Stimulated activated naive CD8-positive, alpha-beta T cell treated with anti-CD3 and anti-CD28 coated beads, Interleukin-15, amount 100 ng/mL, for 72 hours (primary cell): ENCODE data around the gene RBM18.

Experiments
- ATAC-seq: fragments of 150-1000 bp; cut with Tn5 transposase; 2 replicates; pipeline ENCODE4 v1.10.0; 2021; ENCODE audit warnings: mild to moderate bottlenecking, moderate library complexity
- DNase-seq, 2 donors: peaks; one replicate each; pipeline ENCODE4 v3.0.0; 2021 to 2022
- H3K27ac Mint-ChIP-seq, 2 donors: one replicate each; pipeline ENCODE4 v1.8.0; 2022; ENCODE audit warnings: mild to moderate bottlenecking in 2 of 2, mixed read lengths in 2 of 2, moderate library complexity in 2 of 2
- H3K27me3 Mint-ChIP-seq: one replicate; pipeline ENCODE4 v1.8.0; 2022; ENCODE audit warnings: mixed read lengths
- H3K4me1 Mint-ChIP-seq: one replicate; pipeline ENCODE4 v1.8.0; 2022; ENCODE audit warnings: mild to moderate bottlenecking, mixed read lengths
- H3K4me3 Mint-ChIP-seq, 2 donors: one replicate each; pipeline ENCODE4 v1.8.0; 2022; ENCODE audit warnings: mild to moderate bottlenecking in 2 of 2, mixed read lengths in 2 of 2, moderate library complexity in 1 of 2
- H3K9me3 Mint-ChIP-seq, 2 donors: one replicate each; pipeline ENCODE4 v1.8.0; 2022; ENCODE audit warnings: mixed read lengths in 2 of 2

The RBM18 gene, protein sequence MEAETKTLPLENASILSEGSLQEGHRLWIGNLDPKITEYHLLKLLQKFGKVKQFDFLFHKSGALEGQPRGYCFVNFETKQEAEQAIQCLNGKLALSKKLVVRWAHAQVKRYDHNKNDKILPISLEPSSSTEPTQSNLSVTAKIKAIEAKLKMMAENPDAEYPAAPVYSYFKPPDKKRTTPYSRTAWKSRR

GRCh38 chr9:122264360-122265148, at the start of gene RBM18, which contains the start of gene MRRF:
Gene RBM18, minus strand, starts transcription at chr9:122264840. Its CDS starts 3,348 bp downstream, at chr9:122261492.
Gene MRRF, plus strand, starts transcription at chr9:122264882. Its CDS starts 6,010 bp downstream, at chr9:122270892.
- ATAC-seq (peak; percentile 95), DNase-seq (peak; percentile 89 to 91)
- H3K4me1 Mint-ChIP-seq: peaks cover 43% of the 10 kb centered on the region
- peak within 1 kb of the TSS; percentile 100 for H3K27ac Mint-ChIP-seq
- H3K9me3 Mint-ChIP-seq: no peaks in the 10 kb centered on the region
- no peaks in the 10 kb centered on the region for H3K27me3 Mint-ChIP-seq
- peak within 1 kb of the TSS; percentile 97 to 99 for H3K4me3 Mint-ChIP-seq

GRCh38 chr9:122314165-122314564, 49.5 kb upstream of the RBM18 start:
- Mint-ChIP-seq H3K4me3 (no peak overlapping the region), H3K4me1 (no peaks in the 10 kb centered on the region), H3K9me3 (no peaks in the 10 kb centered on the region), H3K27ac (no peak overlapping the region), H3K27me3 (no peaks in the 10 kb centered on the region)
- ATAC-seq: no peak
- DNase-seq: no peak

DNA sequence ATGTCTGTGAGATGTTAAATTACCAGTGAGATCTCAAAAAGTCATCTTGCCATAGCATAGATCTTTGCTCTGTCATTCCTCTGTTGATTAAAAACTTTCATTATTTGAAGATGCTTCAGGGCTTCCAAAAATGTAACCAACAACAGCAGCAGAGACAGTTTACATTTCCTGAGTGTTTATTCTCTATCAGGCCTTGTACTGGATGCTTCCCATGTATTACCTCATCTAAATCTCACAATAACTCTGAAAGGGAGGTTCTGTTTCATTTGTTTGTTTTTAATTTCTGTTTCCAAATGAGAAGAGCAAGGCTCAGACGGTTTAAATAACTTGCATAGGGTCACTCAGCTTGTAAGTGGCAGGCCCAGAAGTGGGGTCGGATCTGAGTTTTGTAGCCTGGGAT, 45.2 kb upstream of the RBM18 start:
- H3K27me3 Mint-ChIP-seq: no peaks in the 10 kb centered on the region
- H3K4me1 Mint-ChIP-seq: no peaks in the 10 kb centered on the region
- no peak for ATAC-seq
- H3K9me3 Mint-ChIP-seq: no peaks in the 10 kb centered on the region
- H3K4me3 Mint-ChIP-seq: no peak overlapping the region
- no peak for DNase-seq
- H3K27ac Mint-ChIP-seq: peak overlapping the region in 1 of 2 donors; percentile 5

DNA sequence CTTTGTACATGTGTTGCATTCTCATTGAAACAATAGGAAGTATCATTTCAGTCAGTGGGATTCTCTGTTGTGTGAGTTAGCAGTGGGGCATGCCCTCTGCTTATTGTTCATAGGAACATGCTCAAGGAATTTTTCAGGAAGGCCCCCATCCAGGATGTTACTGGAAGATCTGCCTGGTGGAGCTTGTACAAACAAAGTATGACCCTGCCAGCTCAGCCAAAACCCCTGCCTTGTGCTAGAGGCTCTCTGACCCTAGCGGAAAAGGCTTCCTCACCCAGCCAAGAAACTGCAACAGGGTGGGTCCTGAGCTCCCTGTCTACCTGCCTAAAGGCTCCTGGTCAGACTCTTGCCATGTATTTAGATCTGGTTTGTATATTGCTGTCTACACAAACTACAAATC, 43.3 kb upstream of the RBM18 start:
- Mint-ChIP-seq H3K4me3 (no peak overlapping the region), H3K9me3 (no peaks in the 10 kb centered on the region), H3K27me3 (no peaks in the 10 kb centered on the region), H3K4me1 (no peaks in the 10 kb centered on the region), H3K27ac (no peak overlapping the region)
- ATAC-seq (no peak), DNase-seq (no peak)

DNA sequence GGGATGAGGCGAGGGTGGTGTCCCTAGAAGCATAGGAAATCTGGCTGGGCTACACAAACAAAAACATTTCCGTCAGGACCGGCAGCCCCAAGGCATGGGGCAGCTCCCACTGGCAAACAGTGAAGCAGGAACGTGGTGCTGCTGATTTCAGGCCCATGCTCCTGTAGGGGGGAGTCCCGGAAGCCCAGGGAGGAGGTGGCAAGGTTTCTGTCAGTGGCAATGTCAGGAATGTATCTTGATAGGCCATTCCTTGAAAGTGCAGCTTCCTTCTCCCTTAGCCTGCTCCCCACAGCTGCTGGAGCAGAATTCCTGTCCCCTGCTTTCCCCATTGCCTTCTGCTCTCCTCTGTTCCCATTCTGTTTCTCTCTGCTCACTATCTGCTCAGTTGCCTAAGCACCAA, 42.4 kb upstream of the RBM18 start:
- DNase-seq (no peak), ATAC-seq (no peak)
- H3K4me1 Mint-ChIP-seq: no peaks in the 10 kb centered on the region
- H3K4me3 Mint-ChIP-seq: no peak overlapping the region
- H3K27me3 Mint-ChIP-seq: no peaks in the 10 kb centered on the region
- no peaks in the 10 kb centered on the region for H3K9me3 Mint-ChIP-seq
- H3K27ac Mint-ChIP-seq: no peak overlapping the region

- Mint-ChIP-seq H3K9me3 (no peaks in the 10 kb centered on the region), H3K4me1 (no peaks in the 10 kb centered on the region), H3K27ac (no peak overlapping the region), H3K27me3 (no peaks in the 10 kb centered on the region), H3K4me3 (no peak overlapping the region)
- DNase-seq: no peak
- no peak for ATAC-seq
Measured at GRCh38 chr9:122302237-122303093, 37.8 kb upstream of the RBM18 start.

GRCh38 chr9:122297512-122297911, 32.9 kb upstream of the RBM18 start:
- Mint-ChIP-seq H3K4me3 (no peak overlapping the region), H3K9me3 (no peaks in the 10 kb centered on the region), H3K27ac (no peak overlapping the region), H3K4me1 (no peaks in the 10 kb centered on the region), H3K27me3 (no peaks in the 10 kb centered on the region)
- ATAC-seq (no peak), DNase-seq (no peak)

DNA sequence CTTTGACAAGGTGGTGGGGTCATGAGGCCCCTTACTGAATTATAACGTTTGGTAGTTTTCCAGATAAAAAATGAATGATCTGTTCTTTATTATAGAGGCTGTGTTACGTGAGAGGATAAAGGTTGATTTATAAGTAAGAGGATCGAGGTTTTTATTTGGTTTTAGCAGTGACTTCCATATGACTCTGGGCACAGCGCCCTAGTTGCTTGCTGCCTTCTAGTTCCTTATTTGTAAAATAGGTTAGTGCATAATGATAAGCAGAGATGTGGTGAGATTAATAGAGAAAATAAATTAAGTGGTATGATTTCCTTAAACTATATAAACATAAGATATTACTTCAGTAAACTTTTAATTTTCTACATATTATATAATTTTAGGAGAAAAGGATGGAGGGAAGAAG, 29.9 kb upstream of the RBM18 start:
- H3K27ac Mint-ChIP-seq: peak overlapping the region in 1 of 2 donors; percentile 53
- ATAC-seq (no peak), DNase-seq (no peak)
- no peaks in the 10 kb centered on the region for H3K4me1 Mint-ChIP-seq
- no peaks in the 10 kb centered on the region for H3K9me3 Mint-ChIP-seq
- H3K27me3 Mint-ChIP-seq: no peaks in the 10 kb centered on the region
- H3K4me3 Mint-ChIP-seq: no peak overlapping the region

DNA sequence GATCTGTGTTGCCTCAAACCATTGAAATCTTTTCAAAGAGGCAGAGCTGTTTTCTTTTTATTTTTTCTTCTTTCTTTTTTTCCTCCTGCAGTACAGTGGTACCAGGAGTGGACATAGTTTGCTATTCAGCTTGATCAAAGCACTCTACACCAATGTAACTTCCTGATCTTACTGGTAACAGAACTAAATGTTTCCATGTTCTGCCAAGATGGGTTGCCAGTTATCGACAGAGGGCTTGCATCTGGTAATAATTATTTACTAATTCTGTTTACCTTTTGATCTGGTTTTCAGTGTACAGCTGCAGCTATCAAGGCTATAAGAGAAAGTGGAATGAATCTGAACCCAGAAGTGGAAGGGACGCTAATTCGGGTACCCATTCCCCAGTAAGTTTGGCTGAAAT, 26.8 kb upstream of the RBM18 start:
- ATAC-seq (no peak), DNase-seq (no peak)
- H3K4me1 Mint-ChIP-seq: no peaks in the 10 kb centered on the region
- no peaks in the 10 kb centered on the region for H3K27me3 Mint-ChIP-seq
- H3K4me3 Mint-ChIP-seq: no peak overlapping the region
- no peak overlapping the region for H3K27ac Mint-ChIP-seq
- no peaks in the 10 kb centered on the region for H3K9me3 Mint-ChIP-seq

GRCh38 chr9:122287214-122287720, 22.6 kb upstream of the RBM18 start:
- Mint-ChIP-seq H3K27me3 (no peaks in the 10 kb centered on the region), H3K9me3 (no peaks in the 10 kb centered on the region), H3K4me3 (no peak overlapping the region), H3K4me1 (no peaks in the 10 kb centered on the region), H3K27ac (peak overlapping the region in 1 of 2 donors; percentile 20)
- DNase-seq (no peak), ATAC-seq (no peak)

DNA sequence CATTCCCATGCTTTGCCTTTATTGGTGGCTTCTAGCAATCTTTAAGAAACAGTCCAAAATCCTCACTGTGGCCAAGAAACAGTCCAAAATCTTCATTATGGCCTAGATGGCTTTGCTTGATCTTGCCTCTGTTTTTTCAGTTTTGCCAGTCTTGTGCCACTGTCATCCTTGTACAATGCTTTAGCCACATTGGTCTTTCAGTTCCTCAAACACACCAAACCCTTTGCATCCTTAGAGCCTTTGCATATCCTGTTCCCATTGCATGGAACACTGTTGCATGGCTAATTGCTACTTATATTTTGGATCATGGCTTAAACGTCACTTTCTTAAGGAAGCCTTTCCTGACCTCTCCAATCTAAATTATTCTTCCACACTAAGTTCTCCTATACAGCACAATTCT, 22.1 kb upstream of the RBM18 start:
- no peaks in the 10 kb centered on the region for H3K4me1 Mint-ChIP-seq
- H3K27me3 Mint-ChIP-seq: no peaks in the 10 kb centered on the region
- no peak overlapping the region for H3K4me3 Mint-ChIP-seq
- ATAC-seq (no peak), DNase-seq (no peak)
- H3K27ac Mint-ChIP-seq: no peak overlapping the region
- H3K9me3 Mint-ChIP-seq: no peaks in the 10 kb centered on the region

- ATAC-seq (no peak), DNase-seq (no peak)
- H3K4me1 Mint-ChIP-seq: no peaks in the 10 kb centered on the region
- H3K4me3 Mint-ChIP-seq: no peak overlapping the region
- no peak overlapping the region for H3K27ac Mint-ChIP-seq
- no peaks in the 10 kb centered on the region for H3K9me3 Mint-ChIP-seq
- H3K27me3 Mint-ChIP-seq: no peaks in the 10 kb centered on the region
Measured at GRCh38 chr9:122281368-122281767, 16.7 kb upstream of the RBM18 start.

GRCh38 chr9:122277285-122277897, 12.8 kb upstream of the RBM18 start:
- no peak for DNase-seq
- peaks cover 22% of the 10 kb centered on the region for H3K4me1 Mint-ChIP-seq
- H3K27me3 Mint-ChIP-seq: no peaks in the 10 kb centered on the region
- ATAC-seq: no peak
- H3K9me3 Mint-ChIP-seq: no peaks in the 10 kb centered on the region
- no peak overlapping the region for H3K27ac Mint-ChIP-seq
- no peak overlapping the region for H3K4me3 Mint-ChIP-seq

GRCh38 chr9:122276096-122276495, 11.5 kb upstream of the RBM18 start:
- ATAC-seq: no peak
- Mint-ChIP-seq H3K4me3 (no peak overlapping the region), H3K4me1 (peaks cover 26% of the 10 kb centered on the region), H3K9me3 (no peaks in the 10 kb centered on the region), H3K27ac (no peak overlapping the region), H3K27me3 (no peaks in the 10 kb centered on the region)
- no peak for DNase-seq

DNA sequence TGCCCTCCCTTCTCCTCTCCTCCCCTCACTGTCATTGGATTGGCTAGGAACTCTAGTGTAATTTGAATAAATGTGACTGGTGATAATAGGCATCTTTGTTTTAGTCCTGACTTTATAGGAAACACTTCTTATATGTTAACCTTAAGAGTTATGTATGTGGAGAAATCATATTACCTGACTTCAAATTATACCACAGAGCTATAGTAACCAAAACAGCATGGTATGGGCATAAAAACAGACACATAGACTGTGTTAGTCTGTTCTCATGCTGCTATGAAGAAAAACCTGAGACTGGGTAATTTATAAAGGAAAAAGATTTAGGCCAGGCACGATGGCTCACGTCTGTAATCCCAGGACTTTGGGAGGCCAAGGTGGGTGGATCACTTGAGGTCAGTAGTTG, 9.4 kb upstream of the RBM18 start:
- no peaks in the 10 kb centered on the region for H3K27me3 Mint-ChIP-seq
- H3K27ac Mint-ChIP-seq: peak overlapping the region in 1 of 2 donors; percentile 81
- DNase-seq (no peak), ATAC-seq (no peak)
- H3K4me1 Mint-ChIP-seq: peaks cover 31% of the 10 kb centered on the region
- H3K9me3 Mint-ChIP-seq: no peaks in the 10 kb centered on the region
- H3K4me3 Mint-ChIP-seq: no peak overlapping the region
